Brain pericyte (primary cell): ENCODE results near the gene ZSCAN5A.
A peak's percentile ranks its signal among the peaks of the same experiment; 100 is the strongest.
"Not testable (repeated sequence)": the region's sequence is repeated elsewhere in the genome, so short reads cannot be mapped to it uniquely, and the experiment has no call there.

Source experiments
- DNase-seq: peaks from one replicate; pipeline ENCODE4 v3.0.0-alpha.2; 2012; ENCODE audit warnings: low read depth, low spot score

ZSCAN5A gene

DNA sequence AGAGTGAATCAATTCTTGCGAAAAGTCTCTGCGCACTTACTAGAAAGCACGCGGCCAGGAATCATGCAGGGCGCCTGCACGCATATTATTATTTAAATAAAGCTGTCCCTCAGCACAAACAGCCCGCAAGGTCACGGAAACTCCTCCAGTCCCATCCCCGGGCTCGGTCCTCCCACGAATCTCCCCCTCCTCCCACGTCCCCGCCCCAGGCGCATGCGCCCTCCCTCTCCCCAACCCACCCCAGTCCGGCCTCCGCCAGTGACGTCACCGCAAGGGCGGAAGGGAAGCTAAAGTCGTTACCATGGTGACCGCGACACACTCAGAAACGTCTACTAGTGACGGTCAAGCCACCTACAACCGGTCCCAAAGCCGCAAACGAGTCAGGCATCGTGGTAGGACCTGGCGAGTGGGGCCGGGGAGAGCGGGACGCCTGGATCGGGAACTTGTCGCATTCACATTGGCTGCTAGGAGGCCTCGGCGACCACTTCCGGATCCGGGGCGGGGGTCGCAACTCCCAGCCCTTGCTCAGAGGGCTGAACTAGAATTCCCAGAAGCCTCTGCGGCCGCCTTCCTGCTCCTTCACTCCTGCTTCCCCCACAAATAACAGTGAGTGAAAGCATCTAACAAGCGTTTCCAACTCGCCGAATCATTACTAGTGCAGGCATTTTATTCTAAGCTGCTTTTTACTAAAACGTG is at the start of gene ZSCAN5A:
TSS of gene ZSCAN5A (minus strand) at position 459 of the 696 bp plus-strand sequence. CDS start 89,793 bp downstream, outside the sequence.
- DNase-seq = peak; percentile 91

DNA sequence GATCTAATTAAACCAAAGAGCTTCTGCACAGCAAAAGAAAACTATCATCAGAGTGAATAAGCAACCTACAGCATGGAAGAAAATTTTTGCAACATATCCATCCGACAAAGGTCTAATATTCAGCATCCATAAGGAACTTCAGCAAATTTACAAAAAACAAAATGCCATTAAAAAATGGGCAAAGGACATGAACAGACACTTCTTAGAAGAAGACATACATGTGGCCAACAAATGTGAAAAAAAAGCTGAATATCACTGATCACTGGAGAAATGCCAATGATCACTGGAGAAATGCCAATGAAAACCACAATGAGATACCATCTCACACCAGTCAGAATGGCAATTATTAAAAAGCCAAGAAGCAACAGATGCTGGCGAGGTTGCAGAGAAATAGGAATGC is 46.2 kb upstream of the ZSCAN5A start:
- DNase-seq = no peak

DNA sequence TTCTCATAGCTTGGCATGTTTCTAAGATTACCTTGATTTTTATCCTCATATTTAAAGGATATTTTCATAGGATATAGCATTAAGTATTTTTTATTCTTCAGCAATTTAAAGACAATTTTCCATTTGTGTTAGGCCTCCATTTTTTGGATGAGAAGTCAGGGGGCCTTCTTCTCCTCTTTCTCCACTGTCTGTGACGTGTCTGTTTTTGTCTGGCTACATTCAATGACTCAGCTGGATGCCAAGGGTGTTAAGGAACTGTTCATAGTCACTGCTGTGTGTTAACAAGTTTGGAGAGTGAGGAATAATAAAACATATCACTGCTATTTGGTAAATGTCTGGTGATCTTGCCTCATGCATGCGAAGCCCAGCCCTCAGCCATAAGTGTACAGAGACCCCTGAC is 42.3 kb upstream of the ZSCAN5A start:
- DNase-seq = no peak

- no peak for DNase-seq
Observed at GRCh38 chr19:56355517-56355916, 40.9 kb upstream of the ZSCAN5A start.

GRCh38 chr19:56351208-56351607 is 36.6 kb upstream of the ZSCAN5A start:
- no peak for DNase-seq

GRCh38 chr19:56350416-56351045 is 35.9 kb upstream of the ZSCAN5A start:
- no peak for DNase-seq

DNA sequence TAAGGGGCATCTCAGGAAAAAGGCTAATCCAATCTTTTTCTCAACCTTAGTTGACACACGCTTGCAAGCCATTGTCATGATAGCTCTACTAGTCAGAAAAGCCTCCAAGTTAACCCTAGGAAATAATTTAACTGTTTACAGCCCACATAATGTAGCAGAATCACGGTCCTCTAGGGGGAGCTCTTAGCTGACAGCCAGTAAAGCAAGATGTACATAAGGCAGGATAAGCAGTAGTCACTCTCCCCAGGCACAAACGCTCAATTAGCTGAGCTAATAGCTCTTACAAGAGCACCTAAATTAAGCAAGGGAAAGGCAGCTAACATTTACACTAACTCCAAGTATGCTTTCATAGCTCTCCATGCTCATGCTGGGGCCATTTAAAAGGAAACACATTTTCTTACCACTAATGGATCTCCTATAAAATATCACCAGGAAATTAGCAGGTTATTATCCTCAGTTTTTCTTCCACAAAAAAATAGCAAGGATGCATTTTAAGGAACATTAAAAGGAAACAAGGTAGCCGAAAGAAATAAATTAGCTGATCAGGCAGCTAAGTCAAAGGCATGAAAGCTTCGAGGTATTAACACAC is 33.7 kb upstream of the ZSCAN5A start:
- no peak for DNase-seq

- DNase-seq = no peak
Observed at GRCh38 chr19:56347163-56347778, 32.6 kb upstream of the ZSCAN5A start.

- DNase-seq = no peak
Observed at GRCh38 chr19:56341948-56342347, 27.3 kb upstream of the ZSCAN5A start.

- not testable (repeated sequence) for DNase-seq
Observed at GRCh38 chr19:56339031-56339430, 24.4 kb upstream of the ZSCAN5A start.

GRCh38 chr19:56337077-56337476 is 22.4 kb upstream of the ZSCAN5A start:
- DNase-seq = not testable (repeated sequence)

DNA sequence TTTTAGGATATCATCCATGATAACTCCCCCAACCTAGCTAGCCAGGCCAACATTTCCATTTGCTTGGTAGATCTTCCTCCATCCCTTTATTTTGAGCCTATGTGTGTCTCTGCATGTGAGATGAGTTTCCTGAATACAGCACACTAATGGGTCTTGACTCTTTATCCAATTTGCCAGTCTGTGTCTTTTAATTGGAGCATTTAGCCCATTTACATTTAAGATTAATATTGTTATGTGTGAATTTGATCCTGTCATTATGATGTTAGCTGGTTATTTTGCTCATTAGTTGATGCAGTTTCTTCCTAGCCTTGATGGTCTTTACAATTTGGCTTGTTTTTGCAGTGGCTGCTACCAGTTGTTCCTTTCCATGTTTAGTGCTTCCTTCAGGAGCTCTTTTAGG is 20.7 kb upstream of the ZSCAN5A start:
- not testable (repeated sequence) for DNase-seq

GRCh38 chr19:56333506-56333905 is 18.9 kb upstream of the ZSCAN5A start:
- DNase-seq = no peak

GRCh38 chr19:56332695-56333094 is 18.1 kb upstream of the ZSCAN5A start:
- no peak for DNase-seq

- no peak for DNase-seq
Observed at GRCh38 chr19:56324436-56324835, 9.8 kb upstream of the ZSCAN5A start.

DNA sequence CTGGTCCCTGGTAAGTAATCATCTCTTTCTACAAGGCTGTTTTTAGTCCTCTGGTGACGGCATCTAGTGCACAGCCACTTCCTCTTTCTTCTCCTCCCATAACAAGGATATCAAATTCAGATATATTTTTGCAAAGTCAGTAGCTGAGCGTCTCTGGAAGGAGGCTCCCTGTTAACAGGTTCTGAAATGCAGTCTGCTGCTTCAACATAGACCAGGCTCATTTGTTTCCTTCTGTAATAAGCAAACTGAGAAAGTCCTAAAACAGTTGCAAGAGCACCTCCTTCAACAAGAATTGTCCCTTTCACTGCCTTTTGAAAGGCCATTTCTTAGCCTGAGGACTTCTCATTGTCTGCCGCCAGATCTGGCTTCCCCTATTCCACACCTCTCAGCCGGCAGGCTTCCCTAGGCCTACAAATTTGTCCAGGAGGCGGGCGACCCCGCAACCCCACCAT is 7.4 kb upstream of the ZSCAN5A start:
- DNase-seq = no peak

GRCh38 chr19:56321254-56321988 is 6.8 kb upstream of the ZSCAN5A start:
- DNase-seq = no peak

GRCh38 chr19:56319991-56320390 is 5.4 kb upstream of the ZSCAN5A start:
- DNase-seq = no peak

GRCh38 chr19:56317749-56318148 is 3.1 kb upstream of the ZSCAN5A start:
- DNase-seq = no peak

GRCh38 chr19:56316728-56317127 is 2.1 kb upstream of the ZSCAN5A start:
- no peak for DNase-seq

DNA sequence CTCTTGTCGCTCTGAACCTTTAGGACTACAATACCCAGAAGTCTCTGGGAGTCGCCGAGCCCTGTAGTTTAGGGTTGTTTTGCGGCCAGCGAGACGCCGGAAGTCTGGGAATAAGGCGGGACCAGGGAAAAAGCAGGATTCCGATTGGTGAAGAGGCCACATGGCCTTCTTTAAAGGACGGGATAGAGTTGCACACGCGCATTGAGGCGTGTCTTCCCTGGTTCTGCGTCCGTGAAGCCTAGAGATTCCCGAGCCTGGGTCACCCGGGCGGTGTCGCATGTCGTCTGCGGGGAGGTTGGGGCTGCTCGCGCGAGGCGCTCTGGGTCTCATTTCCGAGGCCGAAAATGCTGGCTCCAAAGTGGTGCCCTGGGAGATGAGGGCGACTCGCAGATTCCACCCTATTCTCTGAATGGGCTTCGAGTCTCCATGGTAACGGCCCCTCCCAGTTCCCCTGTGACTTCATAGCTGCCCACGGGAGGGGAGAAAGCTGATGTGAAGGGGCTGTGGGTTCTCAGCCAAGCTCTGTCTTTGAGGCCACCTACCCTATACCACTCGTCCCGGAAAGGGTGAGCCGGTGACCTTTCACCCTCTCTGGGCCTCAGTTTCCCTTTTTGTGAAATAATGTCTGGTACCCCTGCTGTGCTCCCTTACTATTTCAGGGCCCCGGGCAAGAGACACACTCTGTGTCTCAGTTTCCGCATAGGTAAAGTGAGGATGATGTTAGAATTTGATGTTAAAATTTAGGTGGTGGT is 614 bp upstream of the ZSCAN5A start:
- DNase-seq = peak; percentile 96
